Measurements from ENCODE around the gene INPP5D. TPM values are rescaled to one million over a fixed set of nuclear protein-coding genes. Genes with fewer than 3 reads are reported as not detected.

Gene INPP5D
- total RNA-seq, 4 donors from 2014 or later, result 6.5 to 18.7 (median 11.5) TPM

- Histone ChIP-seq H3K27me3 (no peaks in the 10 kb centered on the region), H3K27ac (no peak overlapping the region), H3K9me3 (no peaks in the 10 kb centered on the region), H3K36me3 (no peaks in the 10 kb centered on the region), H3K4me1 (peaks cover 10% of the 10 kb centered on the region), H3K4me3 (no peak overlapping the region)
- DNase-seq (ENCODE audit: low spot score in 2 of 2), result peak in 1 of 2 donors; percentile 18
- TF ChIP-seq EP300 (IDR thresholded peaks at IDR 0.05) (no peak), POLR2AphosphoS5 (IDR thresholded peaks at IDR 0.05) (no peak), POLR2A (IDR thresholded peaks at IDR 0.05) (no peak)
- TF ChIP-seq, protein P1, sequence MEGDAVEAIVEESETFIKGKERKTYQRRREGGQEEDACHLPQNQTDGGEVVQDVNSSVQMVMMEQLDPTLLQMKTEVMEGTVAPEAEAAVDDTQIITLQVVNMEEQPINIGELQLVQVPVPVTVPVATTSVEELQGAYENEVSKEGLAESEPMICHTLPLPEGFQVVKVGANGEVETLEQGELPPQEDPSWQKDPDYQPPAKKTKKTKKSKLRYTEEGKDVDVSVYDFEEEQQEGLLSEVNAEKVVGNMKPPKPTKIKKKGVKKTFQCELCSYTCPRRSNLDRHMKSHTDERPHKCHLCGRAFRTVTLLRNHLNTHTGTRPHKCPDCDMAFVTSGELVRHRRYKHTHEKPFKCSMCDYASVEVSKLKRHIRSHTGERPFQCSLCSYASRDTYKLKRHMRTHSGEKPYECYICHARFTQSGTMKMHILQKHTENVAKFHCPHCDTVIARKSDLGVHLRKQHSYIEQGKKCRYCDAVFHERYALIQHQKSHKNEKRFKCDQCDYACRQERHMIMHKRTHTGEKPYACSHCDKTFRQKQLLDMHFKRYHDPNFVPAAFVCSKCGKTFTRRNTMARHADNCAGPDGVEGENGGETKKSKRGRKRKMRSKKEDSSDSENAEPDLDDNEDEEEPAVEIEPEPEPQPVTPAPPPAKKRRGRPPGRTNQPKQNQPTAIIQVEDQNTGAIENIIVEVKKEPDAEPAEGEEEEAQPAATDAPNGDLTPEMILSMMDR (IDR thresholded peaks at IDR 0.05), result no peak
- WGBS, result 67% methylated on average over 11 of the region's 11 CpGs
Measured at GRCh38 chr2:233082222-233082930, 22.2 kb downstream of the INPP5D start.

DNA sequence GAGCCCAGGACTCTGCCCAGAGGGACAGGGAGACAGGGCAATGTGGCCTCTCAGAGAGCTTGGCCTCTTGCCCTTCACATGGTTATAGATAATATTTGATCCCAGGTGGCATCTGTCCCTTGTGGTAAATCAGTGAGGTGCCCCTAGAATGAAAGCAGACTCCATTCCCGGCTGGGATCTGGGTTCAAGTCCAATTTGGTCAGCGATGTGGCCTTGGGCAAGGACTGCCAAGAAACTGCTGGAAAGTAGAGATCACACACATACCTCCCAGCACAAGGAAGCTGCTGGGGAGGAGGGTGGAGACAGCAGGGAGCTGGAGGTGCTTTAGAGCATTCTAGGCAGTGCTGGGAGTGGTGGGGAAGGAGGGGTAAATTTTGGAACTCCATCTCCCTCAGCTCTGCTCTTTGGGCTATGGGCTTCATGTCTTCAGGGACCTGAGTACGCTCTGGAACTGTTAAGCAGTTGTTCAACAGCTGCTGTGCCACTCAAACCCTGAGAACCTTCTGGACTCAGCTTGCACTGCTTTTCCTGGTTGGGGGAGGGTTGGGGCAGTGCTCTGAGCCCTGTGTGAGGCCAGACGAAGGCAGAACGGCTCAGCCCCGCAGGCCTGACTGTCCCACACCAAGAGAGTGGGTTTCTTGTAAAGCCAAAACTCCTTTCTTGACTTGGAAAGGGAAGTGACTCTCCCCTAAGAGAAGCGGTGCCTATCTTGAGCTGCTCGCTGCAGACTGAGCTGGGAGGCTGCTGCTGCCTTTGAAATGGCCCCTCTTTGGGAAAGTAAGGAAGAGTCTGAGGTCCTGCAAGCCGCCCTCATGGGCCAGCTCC is 23.0 kb downstream of the INPP5D start:
- DNase-seq (ENCODE audit: low spot score in 2 of 2), result peak in 1 of 2 donors; percentile 46
- WGBS, result 62% methylated on average over 6 of the region's 9 CpGs

GRCh38 chr2:233083782-233084181 is 23.6 kb downstream of the INPP5D start:
- no peaks in the 10 kb centered on the region for H3K27me3 ChIP-seq
- peak overlapping the region; percentile 61 for H3K27ac ChIP-seq
- no peak overlapping the region for H3K4me3 ChIP-seq
- WGBS, result 82% methylated on average over 8 of the region's 8 CpGs
- DNase-seq (ENCODE audit: low spot score in 2 of 2), result peak in 1 of 2 donors; percentile 3
- TF ChIP-seq EP300 (IDR thresholded peaks at IDR 0.05) (no peak), POLR2A (IDR thresholded peaks at IDR 0.05) (no peak), POLR2AphosphoS5 (IDR thresholded peaks at IDR 0.05) (no peak)
- TF ChIP-seq, protein P1 (IDR thresholded peaks at IDR 0.05), result no peak
- H3K4me1 ChIP-seq, result peaks cover 10% of the 10 kb centered on the region
- no peaks in the 10 kb centered on the region for H3K36me3 ChIP-seq
- H3K9me3 ChIP-seq, result no peaks in the 10 kb centered on the region

More for the DNA sequence above, 23.0 kb downstream of the INPP5D start:
- Histone ChIP-seq H3K36me3 (no peaks in the 10 kb centered on the region), H3K27me3 (no peaks in the 10 kb centered on the region), H3K4me3 (no peak overlapping the region), H3K27ac (peak overlapping the region; percentile 61), H3K4me1 (peaks cover 10% of the 10 kb centered on the region), H3K9me3 (no peaks in the 10 kb centered on the region)
- TF ChIP-seq EP300 (IDR thresholded peaks at IDR 0.05) (no peak), POLR2AphosphoS5 (IDR thresholded peaks at IDR 0.05) (no peak), POLR2A (IDR thresholded peaks at IDR 0.05) (no peak)
- TF ChIP-seq, protein P1 (IDR thresholded peaks at IDR 0.05), result no peak

GRCh38 chr2:233084488-233084887 is 24.3 kb downstream of the INPP5D start:
- TF ChIP-seq POLR2AphosphoS5 (IDR thresholded peaks at IDR 0.05), result peak in 2 of 3 donors; percentile 41 to 58
- TF ChIP-seq POLR2A (IDR thresholded peaks at IDR 0.05), result no peak
- Histone ChIP-seq H3K27me3 (no peaks in the 10 kb centered on the region), H3K27ac (peak overlapping the region; percentile 61), H3K36me3 (no peaks in the 10 kb centered on the region), H3K4me1 (peaks cover 10% of the 10 kb centered on the region), H3K9me3 (no peaks in the 10 kb centered on the region), H3K4me3 (no peak overlapping the region)
- 65% methylated on average over 13 of the region's 13 CpGs for WGBS
- DNase-seq (ENCODE audit: low spot score in 2 of 2), result peak in 1 of 2 donors; percentile 78

DNA sequence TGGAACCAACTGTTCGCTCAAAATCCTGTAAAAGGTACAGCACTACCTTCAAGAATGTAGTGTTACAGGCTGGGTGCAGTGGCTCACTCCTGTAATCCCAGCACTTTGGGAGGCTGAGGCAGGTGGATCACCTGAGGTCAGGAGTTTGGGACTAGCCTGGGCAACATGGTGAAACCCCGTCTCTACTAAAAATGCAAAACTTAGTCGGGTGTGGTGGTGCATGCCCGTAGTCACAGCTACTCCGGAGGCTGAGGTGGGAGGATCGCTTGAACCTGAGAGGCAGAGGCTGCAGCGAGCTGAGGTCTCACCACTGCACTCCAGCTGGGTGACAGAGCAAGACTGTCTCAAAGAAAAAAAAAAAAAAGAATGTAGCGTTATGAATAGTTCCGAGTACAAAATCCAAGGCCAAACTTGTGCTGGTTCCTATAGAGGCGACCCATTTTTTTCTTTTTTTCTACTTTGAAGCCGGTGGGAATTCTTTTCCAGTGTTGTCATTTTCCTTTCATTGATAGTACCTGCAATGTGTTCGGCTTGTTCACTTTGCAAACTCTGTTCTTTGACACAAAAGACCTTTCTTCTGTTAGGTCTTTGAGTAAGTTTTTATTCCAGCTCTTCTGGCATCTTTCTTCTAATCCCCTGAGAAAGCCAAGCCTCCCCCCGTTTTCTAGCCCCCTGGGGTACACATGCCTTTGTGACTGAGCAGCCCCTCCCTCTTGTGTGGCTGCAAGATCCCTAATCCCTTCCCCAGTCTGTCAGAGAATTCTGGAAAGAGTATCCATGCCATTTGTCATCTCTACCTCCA is 25.1 kb downstream of the INPP5D start:
- H3K27me3 ChIP-seq, result no peaks in the 10 kb centered on the region
- whole genome bisulfite sequencing, result 77% methylated on average over 13 of the region's 13 CpGs
- no peaks in the 10 kb centered on the region for H3K36me3 ChIP-seq
- H3K27ac ChIP-seq, result peak overlapping the region; percentile 61
- TF ChIP-seq POLR2AphosphoS5 (IDR thresholded peaks at IDR 0.05) (no peak), EP300 (IDR thresholded peaks at IDR 0.05) (no peak), POLR2A (IDR thresholded peaks at IDR 0.05) (no peak)
- TF ChIP-seq, protein P1 (IDR thresholded peaks at IDR 0.05), result no peak
- H3K9me3 ChIP-seq, result no peaks in the 10 kb centered on the region
- DNase-seq (ENCODE audit: low spot score in 2 of 2), result peak in 1 of 2 donors; percentile 39
- peaks cover 10% of the 10 kb centered on the region for H3K4me1 ChIP-seq
- H3K4me3 ChIP-seq, result no peak overlapping the region

All from suprapubic skin (tissue), 4 donors.